T follicular helper cell (primary cell): ENCODE measurements around the gene SCYL1.
"Not testable (repeated sequence)": the region's sequence is repeated elsewhere in the genome, so short reads cannot be mapped to it uniquely, and the experiment has no call there.

Source experiments
- DNase-seq: peaks from one replicate; pipeline ENCODE4 v3.0.0-alpha.2; 2020; ENCODE audit warnings: low read depth

Gene SCYL1

GRCh38 chr11:65505466-65506289 is 19.2 kb upstream of the SCYL1 start:
- DNase-seq: no peak

GRCh38 chr11:65506290-65506771 is 18.6 kb upstream of the SCYL1 start:
- no peak for DNase-seq

- DNase-seq: no peak
Observed at GRCh38 chr11:65506772-65507505, 17.9 kb upstream of the SCYL1 start.

- not testable (repeated sequence) for DNase-seq
Observed at GRCh38 chr11:65512311-65512710, 12.6 kb upstream of the SCYL1 start.

DNA sequence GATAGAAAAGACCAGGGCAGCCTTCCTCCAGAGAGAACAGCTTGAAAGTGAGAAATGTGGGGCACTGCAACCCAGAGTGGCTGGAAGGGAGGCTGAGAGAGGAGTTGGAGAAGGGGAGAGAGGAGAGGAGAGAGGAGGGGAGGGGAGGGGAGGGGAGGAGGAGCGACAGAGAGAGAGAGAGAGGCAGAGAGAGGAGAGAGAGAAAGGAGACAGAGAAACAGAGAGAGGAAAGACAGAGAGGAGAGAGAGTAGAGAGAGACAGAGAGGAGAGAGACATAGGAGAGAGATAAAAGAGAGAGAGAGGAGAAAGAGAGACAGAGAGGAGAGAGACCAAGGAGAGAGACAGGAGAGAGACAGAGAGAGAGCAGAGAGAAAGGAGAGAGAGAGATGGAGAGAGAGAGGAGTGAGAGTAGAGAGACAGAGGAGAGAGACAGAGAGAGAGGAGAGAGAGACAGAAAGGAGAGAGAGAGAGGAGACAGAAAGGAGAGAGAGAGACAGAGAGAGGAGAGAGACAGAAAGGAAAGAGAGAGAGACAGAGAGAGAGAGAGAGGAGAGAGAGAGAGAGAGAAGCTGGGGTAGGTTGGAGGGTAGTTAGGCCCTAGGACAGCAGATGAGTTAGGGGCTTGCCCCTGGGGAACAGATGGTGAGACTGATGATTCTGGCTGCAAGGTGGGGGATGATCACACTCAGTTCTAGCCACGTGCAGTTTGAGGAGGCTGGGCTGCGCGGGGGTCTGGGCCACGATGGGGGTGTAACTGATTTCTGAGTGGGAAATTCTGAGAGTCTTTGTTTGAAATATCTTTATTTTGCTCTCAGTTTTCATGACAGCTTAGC is 8.5 kb upstream of the SCYL1 start:
- DNase-seq: no peak

DNA sequence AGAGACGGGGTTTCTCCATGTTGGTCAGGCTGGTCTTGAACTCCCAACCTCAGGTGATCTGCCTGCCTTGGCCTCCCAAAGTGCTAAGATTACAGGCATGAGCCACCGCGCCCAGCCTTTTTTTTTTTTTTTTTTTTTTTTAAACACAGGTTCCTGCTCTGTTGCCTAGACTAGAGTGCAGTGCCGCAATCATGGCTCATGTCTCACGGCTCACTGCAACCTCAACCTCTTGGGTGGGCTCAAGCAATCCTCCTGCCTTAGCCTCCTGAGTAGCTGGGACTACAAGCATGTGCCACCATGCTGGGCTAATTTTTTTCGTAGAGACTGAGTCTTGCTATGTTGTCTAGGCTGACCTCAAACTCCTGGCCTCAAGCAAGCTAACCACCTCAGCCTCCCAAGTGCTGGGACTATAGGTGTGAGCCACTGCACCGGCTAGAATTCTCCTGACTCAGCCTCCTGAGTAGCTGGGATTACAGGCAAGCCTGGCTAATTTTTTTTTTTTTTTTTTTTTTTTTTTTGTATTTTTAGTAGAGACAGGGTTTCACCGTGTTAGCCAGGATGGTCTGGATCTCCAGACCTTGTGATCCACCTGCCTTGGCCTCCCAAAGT is 5.8 kb upstream of the SCYL1 start:
- DNase-seq: not testable (repeated sequence)

DNA sequence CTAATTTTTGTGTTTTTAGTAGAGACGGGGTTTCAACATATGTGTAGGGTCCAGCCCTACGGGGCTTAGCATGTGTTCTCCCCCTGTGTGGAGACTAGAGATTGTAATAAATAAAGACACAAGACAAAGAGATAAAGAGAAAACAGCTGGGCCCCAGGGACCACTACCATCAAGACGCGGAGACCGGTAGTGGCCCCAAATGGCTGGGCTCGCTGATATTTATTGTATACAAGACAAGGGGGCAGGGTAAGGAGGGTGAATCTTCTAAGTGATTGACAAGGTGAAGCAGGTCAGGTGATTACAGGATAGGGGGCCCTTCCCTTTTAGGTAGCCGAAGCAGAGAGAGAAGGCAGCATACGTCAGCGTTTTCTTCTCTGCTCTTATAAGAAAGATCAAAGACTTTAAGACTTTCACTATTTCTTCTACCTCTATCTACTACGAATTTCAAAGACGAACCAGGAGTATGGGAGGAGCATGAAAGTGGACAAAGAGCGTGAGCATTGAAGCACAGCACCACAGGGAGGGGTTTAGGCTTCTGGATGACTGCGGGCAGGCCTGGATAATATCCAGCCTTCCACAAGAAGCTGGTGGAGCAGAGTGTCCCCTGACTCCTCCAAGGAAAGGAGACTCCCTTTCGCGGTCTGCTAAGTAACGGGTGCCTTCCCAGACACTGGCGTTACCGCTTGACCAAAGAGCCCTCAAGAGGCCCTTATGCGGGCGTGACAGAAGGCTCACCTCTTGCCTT is 2.9 kb upstream of the SCYL1 start:
- not testable (repeated sequence) for DNase-seq

DNA sequence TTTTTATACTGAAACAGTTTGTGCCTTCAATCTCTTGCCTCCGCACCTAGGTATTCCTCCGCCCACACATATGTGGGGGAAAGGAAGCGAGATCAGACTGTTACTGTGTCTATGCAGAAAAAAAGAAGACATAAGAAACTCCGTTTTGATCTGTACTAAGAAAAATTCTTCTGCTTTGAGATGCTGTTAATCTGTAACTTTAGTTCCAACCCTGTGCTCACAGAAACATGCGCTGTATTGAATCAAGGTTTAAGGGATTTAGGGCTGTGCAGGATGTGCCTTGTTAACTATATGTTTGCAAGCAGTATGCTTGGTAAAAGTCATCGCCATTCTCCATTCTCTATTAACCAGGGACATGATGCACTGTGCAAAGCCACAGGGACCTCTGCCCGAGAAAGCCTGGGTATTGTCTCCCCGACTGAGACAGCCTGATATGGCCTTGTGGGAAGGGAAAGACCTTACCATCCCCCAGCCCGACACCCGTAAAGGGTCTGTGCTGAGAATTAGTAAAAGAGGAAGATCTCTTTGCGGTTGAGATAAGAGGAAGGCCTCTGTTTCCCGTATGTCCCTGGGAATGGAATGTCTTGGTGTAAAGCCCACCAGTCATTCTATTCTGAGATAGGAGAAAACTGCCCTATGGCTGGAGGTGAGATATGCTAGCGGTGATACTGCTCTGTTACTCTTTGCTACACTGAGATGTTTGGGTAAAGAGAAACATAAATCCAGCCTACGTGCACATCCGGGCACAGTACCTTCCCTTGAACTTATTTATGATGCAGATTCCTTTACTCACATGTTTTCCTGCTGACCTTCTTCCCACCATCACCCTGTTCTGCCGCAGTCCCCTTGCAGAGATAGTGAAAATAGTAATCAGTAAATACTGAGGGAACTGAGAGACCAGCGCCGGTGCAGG is 1.9 kb upstream of the SCYL1 start:
- not testable (repeated sequence) for DNase-seq

GRCh38 chr11:65523631-65523968 is 1.3 kb upstream of the SCYL1 start:
- not testable (repeated sequence) for DNase-seq

- DNase-seq: no peak
Observed at GRCh38 chr11:65524014-65524740, 706 bp upstream of the SCYL1 start.

DNA sequence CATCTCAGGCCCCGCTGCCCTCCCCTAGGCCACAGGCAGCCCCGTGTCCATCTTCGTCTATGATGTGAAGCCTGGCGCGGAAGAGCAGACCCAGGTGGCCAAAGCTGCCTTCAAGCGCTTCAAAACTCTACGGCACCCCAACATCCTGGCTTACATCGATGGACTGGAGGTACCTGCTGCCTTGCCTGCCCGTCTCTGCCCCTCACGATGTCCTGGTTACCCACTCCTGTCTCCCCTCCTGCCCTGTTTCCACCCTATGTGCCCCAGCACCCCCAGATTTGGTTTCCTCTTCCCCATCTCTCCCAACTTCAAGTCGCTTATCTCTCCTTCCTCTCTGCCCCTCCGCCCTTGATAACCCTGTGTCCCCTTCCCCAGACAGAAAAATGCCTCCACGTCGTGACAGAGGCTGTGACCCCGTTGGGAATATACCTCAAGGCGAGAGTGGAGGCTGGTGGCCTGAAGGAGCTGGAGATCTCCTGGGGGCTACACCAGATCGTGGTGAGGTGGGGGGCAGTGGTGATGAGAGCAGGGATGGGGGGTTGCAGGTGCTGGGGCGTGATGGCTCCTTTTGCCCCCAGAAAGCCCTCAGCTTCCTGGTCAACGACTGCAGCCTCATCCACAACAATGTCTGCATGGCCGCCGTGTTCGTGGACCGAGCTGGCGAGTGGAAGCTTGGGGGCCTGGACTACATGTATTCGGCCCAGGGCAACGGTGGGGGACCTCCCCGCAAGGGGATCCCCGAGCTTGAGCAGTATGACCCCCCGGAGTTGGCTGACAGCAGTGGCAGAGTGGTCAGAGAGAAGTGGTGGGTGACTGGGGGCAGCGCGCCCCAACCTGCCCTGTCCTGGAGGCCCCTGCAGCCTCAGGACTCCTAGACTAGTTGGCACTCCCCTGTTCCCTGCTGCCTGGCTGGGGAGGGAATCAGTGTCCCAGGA is 930 bp downstream of the SCYL1 start:
- no peak for DNase-seq

DNA sequence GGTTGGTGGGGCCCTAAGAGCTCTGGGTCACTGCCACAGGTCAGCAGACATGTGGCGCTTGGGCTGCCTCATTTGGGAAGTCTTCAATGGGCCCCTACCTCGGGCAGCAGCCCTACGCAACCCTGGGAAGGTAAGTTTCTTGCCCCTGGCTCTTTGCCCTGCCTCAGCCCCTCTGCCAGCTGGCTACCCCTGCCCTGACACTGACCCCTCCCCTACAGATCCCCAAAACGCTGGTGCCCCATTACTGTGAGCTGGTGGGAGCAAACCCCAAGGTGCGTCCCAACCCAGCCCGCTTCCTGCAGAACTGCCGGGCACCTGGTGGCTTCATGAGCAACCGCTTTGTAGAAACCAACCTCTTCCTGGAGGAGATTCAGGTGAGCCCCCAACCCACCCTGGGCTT is 1.9 kb downstream of the SCYL1 start:
- DNase-seq: no peak

GRCh38 chr11:65528819-65529350 is 4.0 kb downstream of the SCYL1 start:
- DNase-seq: no peak

DNA sequence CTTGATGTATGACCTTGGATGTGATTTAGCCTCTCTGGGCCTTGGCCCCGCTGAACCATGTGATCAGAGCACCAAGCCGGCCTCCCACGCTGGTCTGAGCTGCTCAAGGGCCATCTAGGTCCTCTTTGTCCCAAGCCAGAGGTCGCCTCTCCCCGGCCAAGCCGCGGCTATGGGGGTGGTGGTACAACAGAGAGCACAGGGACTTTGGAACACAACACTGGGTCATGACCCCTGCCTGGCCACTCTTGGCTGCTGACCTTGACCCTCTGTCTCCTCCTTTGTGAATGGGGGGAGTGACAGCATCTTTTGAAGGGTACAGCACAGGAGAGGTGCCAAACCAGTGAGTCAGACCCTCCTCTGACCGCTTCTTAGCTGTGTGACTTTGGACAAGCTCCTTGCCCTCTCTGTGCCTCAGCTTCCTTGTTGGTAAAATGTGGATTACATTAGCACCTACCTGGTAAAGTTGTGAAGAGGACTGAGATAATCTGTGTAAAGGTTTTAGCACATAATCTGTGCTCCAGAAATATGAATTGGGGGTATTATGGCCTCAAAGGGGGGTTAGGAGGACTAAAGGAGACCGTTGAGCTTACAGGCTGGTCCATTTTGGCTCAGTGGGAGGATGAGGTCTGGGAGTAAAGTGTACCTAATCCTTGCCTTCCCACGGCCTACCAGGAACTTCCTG is 4.7 kb downstream of the SCYL1 start:
- DNase-seq: no peak

DNA sequence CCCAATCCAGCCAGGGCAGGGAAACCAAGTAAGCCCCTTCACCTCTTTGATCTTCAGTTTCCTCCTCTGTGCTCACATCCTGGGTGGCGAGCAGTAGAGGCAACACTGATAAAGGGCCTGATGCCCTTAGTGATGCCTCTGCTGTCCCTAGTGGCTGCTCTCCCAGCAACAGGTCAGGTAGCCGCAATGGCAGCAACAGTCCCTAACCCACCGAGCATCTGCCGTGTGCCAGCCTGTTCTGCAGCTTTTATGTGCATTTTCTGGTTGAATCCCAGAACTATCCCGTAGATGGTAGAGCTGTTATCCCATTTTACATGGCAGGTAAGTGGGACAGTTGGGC is 5.2 kb downstream of the SCYL1 start:
- no peak for DNase-seq

DNA sequence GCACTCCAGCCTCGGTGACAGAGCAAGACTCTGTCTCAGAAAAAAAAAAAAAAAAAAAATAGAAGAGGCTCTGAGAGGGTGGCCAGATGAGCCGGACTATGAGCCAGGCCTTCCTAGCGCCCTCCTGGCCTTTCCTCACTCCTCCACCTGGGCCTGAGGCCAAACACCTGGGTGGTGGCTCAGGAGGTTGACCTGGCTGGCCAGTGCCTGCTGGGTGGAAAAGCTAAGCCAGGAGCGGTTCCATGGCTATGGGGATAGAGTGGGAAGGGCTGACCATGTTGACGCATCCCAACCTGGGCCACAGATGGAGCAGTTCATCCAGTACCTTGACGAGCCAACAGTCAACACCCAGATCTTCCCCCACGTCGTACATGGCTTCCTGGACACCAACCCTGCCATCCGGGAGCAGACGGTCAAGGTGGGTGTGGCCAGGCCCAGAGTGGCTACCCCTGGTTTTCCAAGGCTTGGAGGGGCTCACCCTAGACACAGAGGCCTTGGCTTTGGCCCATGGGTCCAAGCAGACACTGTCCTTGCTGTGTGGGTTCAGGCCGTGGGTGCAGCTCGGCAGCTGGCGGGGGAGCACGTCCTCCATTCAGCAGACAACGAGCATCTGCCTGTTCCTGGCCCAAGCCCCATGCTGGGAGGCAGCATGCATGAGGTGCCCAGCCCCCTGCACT is 7.6 kb downstream of the SCYL1 start:
- DNase-seq: no peak

GRCh38 chr11:65535102-65535501 is 10.2 kb downstream of the SCYL1 start:
- no peak for DNase-seq
